Inflammatory macrophage (primary cell): ENCODE measurements around the gene C9orf72.
"Not testable (repeated sequence)": the region's sequence is repeated elsewhere in the genome, so short reads cannot be mapped to it uniquely, and the experiment has no call there.

Source experiments
- DNase-seq, 2 donors: peaks; one replicate each; pipeline ENCODE4 v3.0.0-alpha.2; 2020 to 2022
- total RNA-seq, 18 experiments: gene quantifications; one replicate each; lab custom pipeline; 2026; ENCODE audit warnings: mixed read lengths in 6 of 18, inconsistent platforms in 2 of 18; lab: John Stamatoyannopoulos, UW

The C9orf72 gene
- total RNA-seq: 18.2 to 127 (median 45.5) reads per million in 18 experiments

GRCh38 chr9:27572918-27573633 is at the start of gene C9orf72:
C9orf72 (minus strand) TSS chr9:27573481; CDS start chr9:27567120, 6,361 bp downstream.
- DNase-seq: peak; percentile 76 to 89

- peak; percentile 56 to 68 for DNase-seq
Observed at GRCh38 chr9:27622693-27623340, 49.5 kb upstream of the C9orf72 start.

GRCh38 chr9:27619743-27620142 is 46.5 kb upstream of the C9orf72 start:
- DNase-seq: no peak

- DNase-seq: no peak
Observed at GRCh38 chr9:27618066-27618465, 44.8 kb upstream of the C9orf72 start.

- no peak for DNase-seq
Observed at GRCh38 chr9:27614551-27614950, 41.3 kb upstream of the C9orf72 start.

- DNase-seq: not testable (repeated sequence)
Observed at GRCh38 chr9:27612036-27612435, 38.8 kb upstream of the C9orf72 start.

- no peak for DNase-seq
Observed at GRCh38 chr9:27610622-27611021, 37.3 kb upstream of the C9orf72 start.

GRCh38 chr9:27602954-27603353 is 29.7 kb upstream of the C9orf72 start:
- DNase-seq: no peak

- peak; percentile 65 to 80 for DNase-seq
Observed at GRCh38 chr9:27602142-27602861, 29.0 kb upstream of the C9orf72 start.

- peak; percentile 63 to 87 for DNase-seq
Observed at GRCh38 chr9:27601396-27601795, 28.1 kb upstream of the C9orf72 start.

GRCh38 chr9:27600256-27600655 is 27.0 kb upstream of the C9orf72 start:
- peak; percentile 87 to 90 for DNase-seq

- peak; percentile 40 to 54 for DNase-seq
Observed at GRCh38 chr9:27599870-27600238, 26.6 kb upstream of the C9orf72 start.

GRCh38 chr9:27599102-27599869 is 26.0 kb upstream of the C9orf72 start:
- peak; percentile 91 to 96 for DNase-seq

GRCh38 chr9:27595733-27596132 is 22.5 kb upstream of the C9orf72 start:
- no peak for DNase-seq

GRCh38 chr9:27591672-27592071 is 18.4 kb upstream of the C9orf72 start:
- DNase-seq: no peak

GRCh38 chr9:27591093-27591492 is 17.8 kb upstream of the C9orf72 start:
- peak in 1 of 2 donors; percentile 56 for DNase-seq

GRCh38 chr9:27590651-27591050 is 17.4 kb upstream of the C9orf72 start:
- no peak for DNase-seq

- DNase-seq: no peak
Observed at GRCh38 chr9:27589462-27589861, 16.2 kb upstream of the C9orf72 start.

- peak in 1 of 2 donors; percentile 62 for DNase-seq
Observed at GRCh38 chr9:27586304-27586703, 13.0 kb upstream of the C9orf72 start.

- DNase-seq: no peak
Observed at GRCh38 chr9:27584931-27585330, 11.7 kb upstream of the C9orf72 start.

GRCh38 chr9:27582794-27583193 is 9.5 kb upstream of the C9orf72 start:
- no peak for DNase-seq

GRCh38 chr9:27581826-27582225 is 8.5 kb upstream of the C9orf72 start:
- peak; percentile 37 to 45 for DNase-seq
